CD4-positive, alpha-beta T cell treated with Interleukin-15 for 4 hours (primary cell): ENCODE results near the gene ZKSCAN3.
A peak's percentile ranks its signal among the peaks of the same experiment; 100 is the strongest.
"Not testable (repeated sequence)": the region's sequence is repeated elsewhere in the genome, so short reads cannot be mapped to it uniquely, and the experiment has no call there.

ENCODE experiments used
- DNase-seq: peaks from one replicate; pipeline ENCODE4 v3.0.0-alpha.2; 2020; ENCODE audit warnings: low spot score

The ZKSCAN3 gene

GRCh38 chr6:28377879-28378278, 28.1 kb downstream of the ZKSCAN3 start:
- no peak for DNase-seq

- DNase-seq: no peak
These were observed 28.9 kb downstream of the ZKSCAN3 start for GRCh38 chr6:28378644-28379043.

- DNase-seq: no peak
These were observed 30.6 kb downstream of the ZKSCAN3 start for GRCh38 chr6:28380381-28380780.

- peak; percentile 26 for DNase-seq
These were observed 33.7 kb downstream of the ZKSCAN3 start for GRCh38 chr6:28383235-28384142.

- no peak for DNase-seq
These were observed 34.4 kb downstream of the ZKSCAN3 start for GRCh38 chr6:28384143-28384533.

GRCh38 chr6:28390688-28391087, 40.9 kb downstream of the ZKSCAN3 start:
- DNase-seq: no peak

GRCh38 chr6:28393912-28394662, 44.3 kb downstream of the ZKSCAN3 start:
- no peak for DNase-seq

- DNase-seq: no peak
These were observed 46.2 kb downstream of the ZKSCAN3 start for GRCh38 chr6:28395918-28396317.

GRCh38 chr6:28399350-28400121, 49.8 kb downstream of the ZKSCAN3 start, which contains the start of gene ZSCAN12:
TSS of gene ZSCAN12 (minus strand) at chr6:28399747. CDS start at chr6:28398405, 1,342 bp downstream.
- peak; percentile 86 for DNase-seq

- no peak for DNase-seq
These were observed 50.3 kb downstream of the ZKSCAN3 start for GRCh38 chr6:28400122-28400451.

GRCh38 chr6:28401172-28401571, 51.4 kb downstream of the ZKSCAN3 start:
- DNase-seq: no peak

GRCh38 chr6:28402197-28402596, 52.5 kb downstream of the ZKSCAN3 start:
- DNase-seq: no peak

- DNase-seq: not testable (repeated sequence)
These were observed 54.2 kb downstream of the ZKSCAN3 start for GRCh38 chr6:28403923-28404322.

GRCh38 chr6:28407401-28407800, 57.7 kb downstream of the ZKSCAN3 start:
- DNase-seq: no peak

GRCh38 chr6:28408076-28408802, 58.5 kb downstream of the ZKSCAN3 start:
- no peak for DNase-seq

- DNase-seq: no peak
These were observed 61.0 kb downstream of the ZKSCAN3 start for GRCh38 chr6:28410767-28411166.

GRCh38 chr6:28413681-28414080, 63.9 kb downstream of the ZKSCAN3 start:
- DNase-seq: no peak
